ENCODE measurements around the gene MYO18B. TPM values are rescaled to one million over a fixed set of nuclear protein-coding genes. Genes with fewer than 3 reads are reported as not detected.

Gene MYO18B
- total RNA-seq, 1 donor from 2014 or later: not detected

DNA sequence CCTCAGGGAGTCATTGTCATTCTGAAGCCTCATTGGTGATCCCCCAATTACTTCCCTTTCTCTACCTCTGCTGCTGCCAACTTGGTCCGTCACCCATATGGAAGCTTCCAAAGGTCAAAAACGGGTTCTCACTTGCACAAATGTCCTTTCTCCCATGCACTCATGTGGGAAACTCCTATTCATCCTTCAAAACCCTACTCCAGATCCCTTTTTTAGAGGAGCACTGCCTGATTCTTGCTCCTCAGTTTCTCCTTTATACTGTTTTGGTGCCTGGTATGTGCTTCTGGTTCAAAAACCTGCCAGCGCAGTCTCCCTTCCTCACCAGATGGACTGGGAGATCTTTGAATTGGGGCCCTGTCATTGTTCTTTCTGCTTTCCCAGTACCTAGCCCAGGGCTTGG lies 41.9 kb downstream of the MYO18B start:
- intact Hi-C loops (cut with DNase I): no loop called here
- Histone ChIP-seq H3K4me1 (no peaks in the 10 kb centered on the region), H3K36me3 (no peaks in the 10 kb centered on the region), H3K27ac (no peak overlapping the region), H3K9me3 (no peaks in the 10 kb centered on the region), H3K4me3 (no peak overlapping the region), H3K27me3 (no peaks in the 10 kb centered on the region)
- TF ChIP-seq POLR2A (IDR thresholded peaks at IDR 0.05) (no peak), POLR2AphosphoS5 (IDR thresholded peaks at IDR 0.05; ENCODE audit: insufficient read depth in 1 of 2, low read depth in 1 of 2) (no peak)
- TF ChIP-seq, protein P1, sequence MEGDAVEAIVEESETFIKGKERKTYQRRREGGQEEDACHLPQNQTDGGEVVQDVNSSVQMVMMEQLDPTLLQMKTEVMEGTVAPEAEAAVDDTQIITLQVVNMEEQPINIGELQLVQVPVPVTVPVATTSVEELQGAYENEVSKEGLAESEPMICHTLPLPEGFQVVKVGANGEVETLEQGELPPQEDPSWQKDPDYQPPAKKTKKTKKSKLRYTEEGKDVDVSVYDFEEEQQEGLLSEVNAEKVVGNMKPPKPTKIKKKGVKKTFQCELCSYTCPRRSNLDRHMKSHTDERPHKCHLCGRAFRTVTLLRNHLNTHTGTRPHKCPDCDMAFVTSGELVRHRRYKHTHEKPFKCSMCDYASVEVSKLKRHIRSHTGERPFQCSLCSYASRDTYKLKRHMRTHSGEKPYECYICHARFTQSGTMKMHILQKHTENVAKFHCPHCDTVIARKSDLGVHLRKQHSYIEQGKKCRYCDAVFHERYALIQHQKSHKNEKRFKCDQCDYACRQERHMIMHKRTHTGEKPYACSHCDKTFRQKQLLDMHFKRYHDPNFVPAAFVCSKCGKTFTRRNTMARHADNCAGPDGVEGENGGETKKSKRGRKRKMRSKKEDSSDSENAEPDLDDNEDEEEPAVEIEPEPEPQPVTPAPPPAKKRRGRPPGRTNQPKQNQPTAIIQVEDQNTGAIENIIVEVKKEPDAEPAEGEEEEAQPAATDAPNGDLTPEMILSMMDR (IDR thresholded peaks at IDR 0.05): no peak
- DNase-seq (ENCODE audit: extremely low spot score in 2 of 2): no peak

DNA sequence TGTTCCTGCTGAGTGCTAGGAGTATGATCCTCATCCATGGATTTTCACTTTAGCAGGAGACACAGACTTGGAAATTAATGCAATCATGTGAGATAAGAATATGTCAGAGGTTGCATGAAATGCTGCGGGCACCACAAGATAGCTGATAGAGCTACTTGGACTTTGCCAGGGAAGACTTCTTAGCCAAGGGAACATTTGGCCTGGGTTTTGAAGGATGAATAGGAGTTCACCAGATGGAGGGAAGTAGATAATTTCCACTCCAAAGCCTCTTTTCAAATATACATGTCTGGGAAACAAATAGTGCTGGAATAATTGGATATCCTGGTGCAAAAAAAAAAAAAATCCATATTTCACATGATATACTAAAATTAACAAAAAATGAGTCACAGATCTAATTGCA lies 44.2 kb downstream of the MYO18B start:
- Histone ChIP-seq H3K4me1 (no peaks in the 10 kb centered on the region), H3K36me3 (no peaks in the 10 kb centered on the region), H3K27ac (no peak overlapping the region), H3K4me3 (no peak overlapping the region), H3K27me3 (no peaks in the 10 kb centered on the region), H3K9me3 (no peaks in the 10 kb centered on the region)
- no peak for TF ChIP-seq POLR2AphosphoS5 (IDR thresholded peaks at IDR 0.05; ENCODE audit: insufficient read depth in 1 of 2, low read depth in 1 of 2)
- no peak for TF ChIP-seq POLR2A (IDR thresholded peaks at IDR 0.05)
- TF ChIP-seq, protein P1 (IDR thresholded peaks at IDR 0.05): no peak
- intact Hi-C loops (cut with DNase I): no loop called here
- DNase-seq (ENCODE audit: extremely low spot score in 2 of 2): no peak

DNA sequence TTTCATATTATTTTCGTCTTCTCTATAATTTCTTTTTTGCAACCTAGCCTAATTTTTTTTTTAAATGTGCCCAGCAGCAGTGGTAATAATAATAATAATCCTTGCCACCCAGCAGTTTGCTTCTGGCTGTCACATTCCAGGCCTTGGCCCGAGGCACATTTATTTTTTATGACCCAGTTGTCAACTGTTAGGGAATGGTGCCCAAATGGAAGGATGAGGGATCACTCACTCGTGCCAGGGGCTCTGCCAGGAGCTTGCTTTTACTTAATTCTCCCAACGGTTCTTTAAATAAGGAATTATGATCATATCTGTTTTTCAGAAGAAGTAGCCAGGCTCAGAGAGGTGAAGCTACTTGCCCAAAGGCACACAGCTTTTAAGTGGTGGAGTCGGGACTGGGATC lies 49.6 kb downstream of the MYO18B start:
- H3K27me3 ChIP-seq: no peaks in the 10 kb centered on the region
- H3K9me3 ChIP-seq: no peaks in the 10 kb centered on the region
- TF ChIP-seq POLR2AphosphoS5 (IDR thresholded peaks at IDR 0.05; ENCODE audit: insufficient read depth in 1 of 2, low read depth in 1 of 2) (no peak), POLR2A (IDR thresholded peaks at IDR 0.05) (no peak)
- TF ChIP-seq, protein P1 (IDR thresholded peaks at IDR 0.05): no peak
- no peak overlapping the region for H3K27ac ChIP-seq
- no peak overlapping the region for H3K4me3 ChIP-seq
- intact Hi-C loops (cut with DNase I): no loop called here
- H3K4me1 ChIP-seq: no peaks in the 10 kb centered on the region
- DNase-seq (ENCODE audit: extremely low spot score in 2 of 2): no peak
- no peaks in the 10 kb centered on the region for H3K36me3 ChIP-seq

DNA sequence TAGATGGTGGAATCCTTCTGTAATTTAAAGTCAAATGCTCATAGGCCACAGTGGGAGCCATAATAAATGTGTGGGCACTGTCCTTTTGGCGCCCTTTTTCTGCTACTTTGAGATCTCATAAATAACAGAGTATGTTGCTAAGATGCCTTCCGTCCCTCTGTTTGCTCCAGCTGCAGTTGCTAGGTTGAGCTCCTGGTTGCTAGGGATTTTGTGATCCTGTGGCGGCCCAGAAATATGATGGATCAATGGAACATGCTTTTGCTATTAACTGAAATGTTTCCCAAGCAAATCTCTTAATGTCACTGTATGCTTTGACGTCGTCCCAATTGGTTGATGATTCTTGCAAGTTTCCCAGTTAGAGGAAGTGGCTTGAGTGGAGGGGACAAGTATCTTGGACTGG lies 53.5 kb downstream of the MYO18B start:
- Histone ChIP-seq H3K36me3 (no peaks in the 10 kb centered on the region), H3K27me3 (no peaks in the 10 kb centered on the region), H3K4me1 (no peaks in the 10 kb centered on the region), H3K9me3 (no peaks in the 10 kb centered on the region), H3K27ac (no peak overlapping the region), H3K4me3 (no peak overlapping the region)
- no peak for DNase-seq (ENCODE audit: extremely low spot score in 2 of 2)
- TF ChIP-seq, protein P1 (IDR thresholded peaks at IDR 0.05): no peak
- TF ChIP-seq POLR2AphosphoS5 (IDR thresholded peaks at IDR 0.05; ENCODE audit: insufficient read depth in 1 of 2, low read depth in 1 of 2) (no peak), POLR2A (IDR thresholded peaks at IDR 0.05) (no peak)
- intact Hi-C loops (cut with DNase I): no loop called here

DNA sequence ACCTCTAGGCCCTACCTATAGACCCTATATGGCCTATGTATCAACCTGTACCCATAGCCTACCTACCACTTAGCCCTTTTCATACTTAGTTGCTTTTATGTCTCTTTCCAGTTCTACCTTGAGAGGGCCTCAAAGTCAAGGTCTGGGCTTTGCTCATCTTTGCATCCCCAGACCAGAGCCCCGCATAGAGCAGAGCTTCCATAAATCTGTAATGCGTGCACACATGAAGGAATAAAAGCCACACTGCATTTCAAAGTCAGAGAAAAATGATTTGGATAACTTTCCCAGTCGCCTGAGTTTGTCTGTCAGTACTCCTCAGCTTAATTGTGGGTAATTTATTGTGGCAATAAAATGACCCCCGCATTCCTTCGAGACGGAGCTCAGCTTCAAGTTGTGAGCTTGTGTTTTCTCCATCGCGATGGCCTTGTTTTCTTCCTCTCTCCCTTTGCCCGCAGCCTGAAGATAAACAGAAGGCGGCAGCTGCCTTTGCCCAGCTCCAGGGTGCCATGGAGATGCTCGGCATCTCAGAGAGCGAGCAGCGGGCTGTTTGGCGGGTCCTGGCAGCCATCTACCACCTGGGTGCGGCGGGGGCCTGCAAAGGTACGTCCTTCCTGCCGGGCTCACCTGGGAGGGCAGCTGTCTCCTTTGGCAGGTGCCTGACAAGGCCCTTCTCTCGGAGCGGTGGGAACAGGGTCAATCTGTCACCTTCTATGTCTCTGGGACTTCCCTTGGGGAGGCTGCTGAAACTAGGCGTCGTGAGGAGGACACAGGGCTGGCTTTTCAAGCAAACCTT lies 55.7 kb downstream of the MYO18B start:
- Histone ChIP-seq H3K4me1 (no peaks in the 10 kb centered on the region), H3K27me3 (no peaks in the 10 kb centered on the region), H3K9me3 (no peaks in the 10 kb centered on the region), H3K36me3 (no peaks in the 10 kb centered on the region), H3K4me3 (no peak overlapping the region), H3K27ac (no peak overlapping the region)
- no peak for DNase-seq (ENCODE audit: extremely low spot score in 2 of 2)
- intact Hi-C loops (cut with DNase I): no loop called here
- TF ChIP-seq, protein P1 (IDR thresholded peaks at IDR 0.05): no peak
- TF ChIP-seq POLR2A (IDR thresholded peaks at IDR 0.05) (no peak), POLR2AphosphoS5 (IDR thresholded peaks at IDR 0.05; ENCODE audit: insufficient read depth in 1 of 2, low read depth in 1 of 2) (no peak)

Data from vagina (tissue), 2 donors.